Kidney epithelial cell (primary cell): ENCODE results near the gene HSD17B2. TPM values are rescaled to one million over a fixed set of nuclear protein-coding genes. Genes with fewer than 3 reads are reported as not detected.
A peak's percentile ranks its signal among the peaks of the same experiment; 100 is the strongest.
"Not testable (repeated sequence)": the region's sequence is repeated elsewhere in the genome, so short reads cannot be mapped to it uniquely, and the experiment has no call there.

Experiments used
- DNase-seq: peaks from one replicate; pipeline ENCODE4 v3.0.0-alpha.2; 2010; ENCODE audit warnings: low read depth
- H3K27me3 ChIP-seq: 2 replicates; pipeline ENCODE4 v1.6.0; 2011; ENCODE audit warnings: low read length; ENCODE audit not compliant: control insufficient read depth, insufficient read depth
- H3K36me3 ChIP-seq: 2 replicates; pipeline ENCODE4 v1.5.1; 2011; ENCODE audit warnings: low read length; ENCODE audit not compliant: control insufficient read depth, insufficient read depth
- H3K4me3 ChIP-seq: 2 replicates; pipeline ENCODE4 v1.5.1; 2011; ENCODE audit warnings: low read depth, mild to moderate bottlenecking, control low read depth, low read length
- total RNA-seq: library from RNA; depleted of rRNA; stranded (reverse); fragments of >200 nt; gene quantifications from 2 replicates; pipeline ENCODE4 v1.2.3, GENCODE V29; 2015
- TF ChIP-seq, protein P1 (sequence below): IDR thresholded peaks from 2 replicates; pipeline ENCODE4 v1.5.1; 2011; ENCODE audit warnings: mild to moderate bottlenecking, moderate library complexity, low read length, control low read depth, inconsistent platforms; ENCODE audit not compliant: insufficient read depth, poor library complexity, severe bottlenecking

Gene HSD17B2
- total RNA-seq, 1 donor from 2014 or later = not detected

GRCh38 chr16:82005027-82005830 lies 29.8 kb upstream of the HSD17B2 start:
- no peak overlapping the region for H3K4me3 ChIP-seq
- no peak for DNase-seq
- TF ChIP-seq, protein P1, sequence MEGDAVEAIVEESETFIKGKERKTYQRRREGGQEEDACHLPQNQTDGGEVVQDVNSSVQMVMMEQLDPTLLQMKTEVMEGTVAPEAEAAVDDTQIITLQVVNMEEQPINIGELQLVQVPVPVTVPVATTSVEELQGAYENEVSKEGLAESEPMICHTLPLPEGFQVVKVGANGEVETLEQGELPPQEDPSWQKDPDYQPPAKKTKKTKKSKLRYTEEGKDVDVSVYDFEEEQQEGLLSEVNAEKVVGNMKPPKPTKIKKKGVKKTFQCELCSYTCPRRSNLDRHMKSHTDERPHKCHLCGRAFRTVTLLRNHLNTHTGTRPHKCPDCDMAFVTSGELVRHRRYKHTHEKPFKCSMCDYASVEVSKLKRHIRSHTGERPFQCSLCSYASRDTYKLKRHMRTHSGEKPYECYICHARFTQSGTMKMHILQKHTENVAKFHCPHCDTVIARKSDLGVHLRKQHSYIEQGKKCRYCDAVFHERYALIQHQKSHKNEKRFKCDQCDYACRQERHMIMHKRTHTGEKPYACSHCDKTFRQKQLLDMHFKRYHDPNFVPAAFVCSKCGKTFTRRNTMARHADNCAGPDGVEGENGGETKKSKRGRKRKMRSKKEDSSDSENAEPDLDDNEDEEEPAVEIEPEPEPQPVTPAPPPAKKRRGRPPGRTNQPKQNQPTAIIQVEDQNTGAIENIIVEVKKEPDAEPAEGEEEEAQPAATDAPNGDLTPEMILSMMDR = no peak
- no peaks in the 10 kb centered on the region for H3K27me3 ChIP-seq
- H3K36me3 ChIP-seq = no peaks in the 10 kb centered on the region

GRCh38 chr16:82006036-82006435 lies 29.0 kb upstream of the HSD17B2 start:
- no peak overlapping the region for H3K4me3 ChIP-seq
- H3K27me3 ChIP-seq = no peaks in the 10 kb centered on the region
- no peaks in the 10 kb centered on the region for H3K36me3 ChIP-seq
- TF ChIP-seq, protein P1 = no peak
- no peak for DNase-seq

GRCh38 chr16:82007189-82007588 lies 27.9 kb upstream of the HSD17B2 start:
- DNase-seq = no peak
- no peaks in the 10 kb centered on the region for H3K27me3 ChIP-seq
- H3K4me3 ChIP-seq = no peak overlapping the region
- TF ChIP-seq, protein P1 = no peak
- no peaks in the 10 kb centered on the region for H3K36me3 ChIP-seq

DNA sequence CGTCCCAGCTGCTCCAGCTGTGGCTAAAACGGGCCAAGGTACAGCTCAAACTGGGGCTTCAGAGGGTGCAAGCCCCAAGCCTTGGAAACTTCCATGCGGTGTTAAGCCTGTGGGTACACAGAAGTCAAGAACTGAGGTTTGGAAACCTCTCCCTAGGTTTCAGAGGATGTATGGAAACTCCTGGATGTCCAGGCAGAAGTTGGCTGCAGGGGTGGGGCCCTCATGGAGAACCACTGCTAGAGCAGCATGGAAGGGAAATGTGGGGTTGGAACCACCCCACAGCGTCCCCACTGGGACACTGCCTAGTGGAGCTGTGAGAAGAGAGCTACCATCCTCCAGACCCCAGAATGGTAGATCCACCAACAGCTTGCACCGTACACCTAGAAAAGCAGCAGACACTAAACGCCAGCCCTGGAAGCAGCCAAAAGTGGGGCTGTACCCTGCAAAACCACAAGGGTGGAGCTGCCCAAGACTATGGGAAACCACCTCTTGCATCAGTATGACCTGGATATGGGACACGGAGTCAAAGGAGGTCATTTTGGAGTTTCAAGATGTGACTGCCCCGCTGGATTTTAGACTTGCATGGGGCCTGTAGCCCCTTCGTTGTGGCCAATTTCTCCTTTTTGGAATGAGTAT lies 26.0 kb upstream of the HSD17B2 start:
- Histone ChIP-seq H3K4me3 (no peak overlapping the region), H3K27me3 (no peaks in the 10 kb centered on the region), H3K36me3 (no peaks in the 10 kb centered on the region)
- DNase-seq = no peak
- TF ChIP-seq, protein P1 = no peak

DNA sequence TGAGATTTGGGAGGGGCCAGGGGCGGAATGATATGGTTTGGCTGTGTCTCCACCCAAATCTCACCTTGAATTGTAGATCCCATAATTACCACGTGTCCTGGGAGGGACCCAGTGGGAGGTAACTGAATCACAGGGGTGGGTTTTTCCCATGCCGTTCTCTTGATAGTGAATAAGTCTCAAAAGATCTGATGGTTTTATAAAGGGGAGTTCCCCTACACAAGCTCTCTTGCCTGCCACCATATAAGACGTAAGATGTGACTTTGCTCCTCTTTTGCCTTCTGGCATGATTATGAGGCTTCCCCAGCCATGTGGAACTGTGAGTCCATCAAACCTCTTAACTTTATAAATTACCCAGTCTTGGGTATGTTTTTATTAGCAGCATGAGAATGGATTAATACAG lies 25.3 kb upstream of the HSD17B2 start:
- H3K4me3 ChIP-seq, H3K36me3 ChIP-seq, H3K27me3 ChIP-seq, DNase-seq: not testable (repeated sequence)

- TF ChIP-seq, protein P1 = no peak
- Histone ChIP-seq H3K27me3 (no peaks in the 10 kb centered on the region), H3K36me3 (no peaks in the 10 kb centered on the region), H3K4me3 (peak overlapping the region; percentile 63)
- no peak for DNase-seq
Measured at GRCh38 chr16:82010649-82011048, 24.4 kb upstream of the HSD17B2 start.
